HepG2 (cell line): Measurements from ENCODE around the gene P2RX2. TPM values are rescaled to one million over a fixed set of nuclear protein-coding genes. Genes with fewer than 3 reads are reported as not detected.

Source experiments
- ATAC-seq: fragments of 200-7000 bp; cut with Tn5 transposase; 3 replicates; pipeline ENCODE4 v1.9.1; 2020; ENCODE audit warnings: mild to moderate bottlenecking, moderate library complexity
- BruUV-seq: library from RNA; stranded (reverse); fragments of 400-500 nt; replicated peaks from 2 replicates; lab custom pipeline; 2021; lab: Mats Ljungman, UMichigan
- CTCF ChIA-PET: fragments of 300-600 bp; formaldehyde crosslinking; extraction: SDS; loops from one replicate; lab custom pipeline; 2021; ENCODE audit warnings: low total read pairs, inconsistent platforms, low intra/inter-chr PET ratio; lab: Yijun Ruan, JAX
- POLR2A ChIA-PET: fragments of 350-600 bp; sonication (Branson Sonifier 250); formaldehyde crosslinking; loops from one replicate; lab custom pipeline; 2020; ENCODE audit warnings: antibody characterized with exemption, inconsistent platforms; lab: Yijun Ruan, JAX
- DNase-seq: peaks from one replicate; pipeline ENCODE4 v3.0.0-alpha.2; 2015; ENCODE audit warnings: low spot score
- FAIRE-seq: peaks from 3 replicates; lab custom pipeline; 2011; peaks lifted over from hg19 to GRCh38; lab: Jason Lieb, UNC
- H2AFZ ChIP-seq: one replicate; pipeline ENCODE4 v1.6.1; 2011; ENCODE audit warnings: low read length, inconsistent platforms
- H3K27ac ChIP-seq: fragments of 300-600 bp; 3 replicates; pipeline ENCODE4 v1.8.0; 2011; ENCODE audit warnings: mixed run types, mild to moderate bottlenecking, mixed read lengths, low read length, inconsistent platforms; ENCODE audit not compliant: insufficient read depth; ENCODE audit errors: extremely low read length
- H3K27me3 ChIP-seq, 2 experiments: fragments of 200-600 bp in 1 of 2; 2 replicates in 1 of 2; 3 replicates in 1 of 2; pipeline versions ENCODE4 v1.6.0 to v1.8.0; 2011; ENCODE audit warnings: low read length in 2 of 2, mild to moderate bottlenecking in 2 of 2, moderate library complexity in 2 of 2, inconsistent platforms in 1 of 2; ENCODE audit not compliant: insufficient read depth in 2 of 2, control insufficient read depth in 1 of 2
- H3K36me3 ChIP-seq, 2 experiments: fragments of 200-600 bp in 1 of 2; replicated peaks in 1 of 2; 2 replicates in 1 of 2; 3 replicates in 1 of 2; pipeline versions ENCODE4 v1.5.1 to v1.8.0; 2011; ENCODE audit warnings: low read length in 2 of 2, inconsistent platforms in 1 of 2; ENCODE audit not compliant: insufficient read depth in 2 of 2, control insufficient read depth in 1 of 2
- H3K4me1 ChIP-seq: 2 replicates; pipeline ENCODE4 v1.5.1; 2012; ENCODE audit warnings: low read length, inconsistent platforms; ENCODE audit not compliant: insufficient read depth
- H3K4me2 ChIP-seq: 2 replicates; pipeline ENCODE4 v1.6.0; 2011; ENCODE audit warnings: low read depth, low read length, inconsistent platforms
- H3K4me3 ChIP-seq, 3 experiments: fragments of 200-600 bp in 1 of 3; sonication (generic), shearing (Covaris generic) in 1 of 3; replicated peaks in 1 of 3; 2 replicates each; pipeline ENCODE4 v1.5.1; 2011 to 2016; ENCODE audit warnings: low read length in 3 of 3, inconsistent platforms in 2 of 3, low read depth in 2 of 3, mild to moderate bottlenecking in 2 of 3, control low read depth in 1 of 3, mixed read lengths in 1 of 3; ENCODE audit not compliant: insufficient read depth in 1 of 3
- H3K79me2 ChIP-seq: one replicate; pipeline ENCODE4 v1.6.1; 2011; ENCODE audit warnings: low read length, inconsistent platforms; ENCODE audit not compliant: insufficient read depth
- H3K9ac ChIP-seq: 2 replicates; pipeline ENCODE4 v1.6.0; 2011; ENCODE audit warnings: mild to moderate bottlenecking, low read depth, low read length, inconsistent platforms; ENCODE audit not compliant: insufficient read depth
- H3K9me3 ChIP-seq: 2 replicates; pipeline ENCODE4 v1.5.1; 2012; ENCODE audit warnings: mild to moderate bottlenecking, low read length
- H4K20me1 ChIP-seq: 2 replicates; pipeline ENCODE4 v1.6.0; 2011; ENCODE audit warnings: inconsistent platforms, mild to moderate bottlenecking, low read length, moderate library complexity; ENCODE audit not compliant: insufficient read depth
- ARID4A ChIP-seq: sonication (generic); formaldehyde crosslinking; IDR thresholded peaks from 2 replicates; pipeline ENCODE4 v1.5.0; 2020; ENCODE audit warnings: mild to moderate bottlenecking, missing genetic modification reagents, borderline replicate concordance
- BRD4 ChIP-seq: sonication (generic); formaldehyde crosslinking; IDR thresholded peaks from 2 replicates; pipeline ENCODE4 v1.4.0; 2020; ENCODE audit warnings: missing genetic modification reagents
- CREB1 ChIP-seq, 2 experiments: fragments of 450-650 bp in 1 of 2; IDR thresholded peaks; 2 replicates each; pipeline ENCODE4 v1.6.1; 2016 to 2017; ENCODE audit warnings: control low read depth in 1 of 2, mild to moderate bottlenecking in 1 of 2, missing compliant biosample characterization in 1 of 2, missing genetic modification characterization in 1 of 2
- DRAP1 ChIP-seq: IDR thresholded peaks from 2 replicates; pipeline ENCODE4 v1.6.1; 2016; ENCODE audit warnings: missing genetic modification reagents, missing compliant biosample characterization
- ELF1 ChIP-seq: sonication (generic); formaldehyde crosslinking; IDR thresholded peaks from 2 replicates; pipeline ENCODE4 v1.4.0; 2020; ENCODE audit warnings: missing genetic modification reagents
- GFI1 ChIP-seq: sonication (generic); formaldehyde crosslinking; IDR thresholded peaks from 2 replicates; pipeline ENCODE4 v1.5.0; 2020; ENCODE audit warnings: missing genetic modification reagents, mild to moderate bottlenecking, borderline replicate concordance
- KDM6A ChIP-seq: IDR thresholded peaks from 2 replicates; pipeline ENCODE4 v1.6.1; 2016; ENCODE audit warnings: low read depth
- MEIS1 ChIP-seq: sonication (generic); formaldehyde crosslinking; IDR thresholded peaks from 2 replicates; pipeline ENCODE4 v1.9.0; 2021; ENCODE audit warnings: mild to moderate bottlenecking, missing genetic modification reagents, moderate library complexity, borderline replicate concordance
- MIER2 ChIP-seq: IDR thresholded peaks from 2 replicates; pipeline ENCODE4 v1.6.1; 2016; ENCODE audit warnings: missing biosample characterization, missing genetic modification reagents
- SALL1 ChIP-seq: sonication (generic); formaldehyde crosslinking; IDR thresholded peaks from 2 replicates; pipeline ENCODE4 v1.8.0; 2022; ENCODE audit warnings: mild to moderate bottlenecking, missing genetic modification reagents
- SAP130 ChIP-seq: IDR thresholded peaks from 2 replicates; pipeline ENCODE4 v1.6.1; 2016; ENCODE audit warnings: low read depth
- SP2 ChIP-seq: sonication (generic); formaldehyde crosslinking; IDR thresholded peaks from 2 replicates; pipeline ENCODE4 v1.5.1; 2020; ENCODE audit warnings: mild to moderate bottlenecking, missing genetic modification reagents
- ZNF512B ChIP-seq: sonication (generic); formaldehyde crosslinking; IDR thresholded peaks from 2 replicates; pipeline ENCODE4 v1.5.1; 2020; ENCODE audit warnings: missing genetic modification reagents, mild to moderate bottlenecking, borderline replicate concordance
- ZNF7 ChIP-seq: IDR thresholded peaks from 2 replicates; pipeline ENCODE4 v1.6.1; 2016; ENCODE audit warnings: missing biosample characterization, missing genetic modification reagents
- WGBS: methylation state at CpG from one replicate; pipeline ENCODE4 v1.1.6; 2017; ENCODE audit warnings: low lambda C conversion rate; 5-methylcytosine and 5-hydroxymethylcytosine counted together
- in situ Hi-C: cut with HindIII; loops from 2 replicates; pipeline ENCODE4 v1.10.0; 2017; ENCODE audit warnings: low pct_unique_long_range_greater_than_20kb; ENCODE audit not compliant: extremely low pct_ligation_motif_present
- intact Hi-C: fragments of 100-400 bp; cut with micrococcal nuclease; formaldehyde crosslinking; loops from one replicate; pipeline ENCODE4 v1.10.0; 2022; ENCODE audit not compliant: unreplicated experiment
- polyA plus RNA-seq, 8 experiments: library from polyadenylated mRNA; depleted of rRNA in 3 of 8; stranded (reverse) in 7 of 8; unstranded in 1 of 8; fragments of >200 nt; fragmentation: Illumina TruSeq in 4 of 8; extraction: Trizol in 4 of 8; gene quantifications; 2 replicates each; pipeline versions ENCODE4 v1.2.1 to v1.2.3, GENCODE V29; 2011 to 2016; ENCODE audit warnings: low read depth in 4 of 8, missing spikeins in 1 of 8, mixed read lengths in 1 of 8; ENCODE audit not compliant: insufficient read depth in 1 of 8
- total RNA-seq, 5 experiments: library from RNA; depleted of rRNA; stranded (reverse); fragments of >200 nt; fragmentation: Illumina TruSeq; extraction: Trizol; gene quantifications; 2 replicates each; pipeline ENCODE4 v1.2.3, GENCODE V29; 2016; ENCODE audit warnings: low read depth in 1 of 5
- TF ChIP-seq, protein P1 (sequence below): sonication (generic); formaldehyde crosslinking; conservative IDR thresholded peaks from 2 replicates; pipeline ENCODE4 v1.4.0; 2020; ENCODE audit warnings: missing genetic modification reagents

P2RX2 gene
- total and polyA plus RNA-seq, 2 of the 13 experiments (the other 11 are each of a cell fraction or from before 2014, with no cell fraction given): not detected

DNA sequence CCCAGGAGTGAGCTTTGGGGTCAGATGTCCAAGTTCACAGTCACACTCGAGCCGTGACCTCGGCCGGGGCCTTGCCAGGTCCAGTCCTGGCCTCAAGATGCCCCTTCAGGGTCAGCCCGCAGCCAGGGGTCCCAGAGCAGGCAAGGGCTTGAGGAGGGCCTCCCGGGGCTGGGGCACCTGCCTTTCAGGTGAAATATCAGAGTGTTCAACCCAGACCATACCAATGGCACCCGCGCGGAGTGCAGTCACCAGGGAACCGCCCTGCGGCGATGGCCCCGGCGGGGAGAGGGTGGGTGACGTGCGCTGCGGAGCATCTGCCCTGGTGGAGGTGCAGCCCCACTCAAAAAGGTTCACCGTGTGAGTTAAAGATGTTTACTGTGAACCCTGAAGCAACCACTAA is 25.1 kb upstream of the P2RX2 start (continued):
- TF ChIP-seq ARID4A (CRISPR knock-in tag) (no peak), KDM6A (CRISPR knock-in tag) (no peak), ZNF512B (CRISPR knock-in tag) (no peak), ZNF7 (no peak)
- TF ChIP-seq, all 625 proteins: peak for 3

- H3K27me3 ChIP-seq: peaks cover 9 to 50% of the 10 kb centered on the region in 2 experiments; a peak in 4 of 5 replicates
- no peaks in the 10 kb centered on the region for H4K20me1 ChIP-seq
- H3K4me2 ChIP-seq: peak overlapping the region; percentile 60
- H3K36me3 ChIP-seq: no peaks in the 10 kb centered on the region
- DNase-seq (peak; percentile 96), ATAC-seq (peak; percentile 99), FAIRE-seq (peak; percentile 96)
- no peaks in the 10 kb centered on the region for H3K9me3 ChIP-seq
- BruUV-seq: no TSS peak
- no peak overlapping the region for H2AFZ ChIP-seq
- WGBS: under 1% methylated on average over 11 of the region's 11 CpGs
- in situ Hi-C loops: no loop called here
- intact Hi-C loops: loop anchor here (1.0 kb wide), 1 partner anchor 15 kb away; no protein-coding TSS in a partner anchor
- no peak overlapping the region for H3K9ac ChIP-seq
- H3K4me3 ChIP-seq: peak overlapping the region in 1 of 3 experiments; percentile 44; a peak in 2 of 6 replicates
- H3K27ac ChIP-seq: no peak overlapping the region
- no peaks in the 10 kb centered on the region for H3K79me2 ChIP-seq
- CTCF ChIA-PET: no interaction called here
- H3K4me1 ChIP-seq: peaks cover 13% of the 10 kb centered on the region
- POLR2A ChIA-PET: no interaction called here
- TF ChIP-seq, protein P1, sequence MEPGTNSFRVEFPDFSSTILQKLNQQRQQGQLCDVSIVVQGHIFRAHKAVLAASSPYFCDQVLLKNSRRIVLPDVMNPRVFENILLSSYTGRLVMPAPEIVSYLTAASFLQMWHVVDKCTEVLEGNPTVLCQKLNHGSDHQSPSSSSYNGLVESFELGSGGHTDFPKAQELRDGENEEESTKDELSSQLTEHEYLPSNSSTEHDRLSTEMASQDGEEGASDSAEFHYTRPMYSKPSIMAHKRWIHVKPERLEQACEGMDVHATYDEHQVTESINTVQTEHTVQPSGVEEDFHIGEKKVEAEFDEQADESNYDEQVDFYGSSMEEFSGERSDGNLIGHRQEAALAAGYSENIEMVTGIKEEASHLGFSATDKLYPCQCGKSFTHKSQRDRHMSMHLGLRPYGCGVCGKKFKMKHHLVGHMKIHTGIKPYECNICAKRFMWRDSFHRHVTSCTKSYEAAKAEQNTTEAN: no peak
- peak; percentile 67 for TF ChIP-seq SP2 (CRISPR knock-in tag)
- peak; percentile 71 for TF ChIP-seq DRAP1 (CRISPR knock-in tag)
- no peak for TF ChIP-seq BRD4
- TF ChIP-seq SAP130 (CRISPR knock-in tag): peak; percentile 62
- TF ChIP-seq GFI1: peak; percentile 71; the same call in 1 of the 2 replicates
- TF ChIP-seq MIER2 (CRISPR knock-in tag): no peak
- peak; percentile 60; the same call in 1 of the 2 replicates for TF ChIP-seq CREB1 (IDR thresholded peaks at IDR 0.05)
- no peak for TF ChIP-seq CREB1 (CRISPR knock-in tag; IDR thresholded peaks at IDR 0.05)
- no peak for TF ChIP-seq MEIS1 (CRISPR knock-in tag)
- peak; percentile 32; the same call in 1 of the 2 replicates for TF ChIP-seq SALL1 (CRISPR knock-in tag)
- peak; percentile 29; the same call in 1 of the 2 replicates for TF ChIP-seq ELF1 (CRISPR knock-in tag)
These were observed 24.6 kb upstream of the P2RX2 start for GRCh38 chr12:132593938-132594358.
